22Rv1 (cell line): ENCODE measurements around the gene SLC2A10.

Experiments
- CTCF ChIP-seq: fragments of 450-650 bp; IDR thresholded peaks from 2 replicates; pipeline ENCODE4 v1.5.1; 2017; ENCODE audit warnings: mild to moderate bottlenecking
- ZFX ChIP-seq: fragments of 450-650 bp; IDR thresholded peaks from 2 replicates; pipeline ENCODE4 v1.6.1; 2017; ENCODE audit warnings: antibody characterized with exemption, borderline replicate concordance

GRCh38 chr20:46665602-46666001 is 43.8 kb upstream of the SLC2A10 start:
- TF ChIP-seq CTCF: no peak
- TF ChIP-seq ZFX: no peak
